ENCODE measurements around the gene SPINK8.
A peak's percentile ranks its signal among the peaks of the same experiment; 100 is the strongest.

Gene SPINK8

GRCh38 chr3:48320996-48321395, 12.5 kb downstream of the SPINK8 start:
- no peak for DNase-seq

- no peak for DNase-seq
Measured at GRCh38 chr3:48318713-48319468, 14.6 kb downstream of the SPINK8 start.

DNA sequence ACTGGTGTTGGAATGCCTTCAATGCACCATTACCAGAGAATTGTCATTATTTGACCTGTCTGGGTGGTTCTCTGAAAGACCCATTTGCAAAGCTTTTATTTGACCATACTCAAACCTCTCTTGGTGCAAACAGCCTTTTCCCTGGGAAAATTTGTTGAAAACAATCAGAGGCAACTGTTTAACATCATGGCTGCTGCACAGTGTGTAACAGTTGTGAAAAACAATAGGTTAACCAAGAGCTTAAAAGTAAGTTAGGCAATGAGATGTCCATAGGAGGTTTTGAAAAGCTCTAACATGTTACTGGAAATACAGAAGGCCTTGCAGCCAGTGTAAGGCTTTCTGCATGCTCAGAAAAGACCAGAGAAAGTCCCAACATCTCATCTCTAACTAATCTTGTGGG, 18.9 kb downstream of the SPINK8 start:
- no peak for DNase-seq

- DNase-seq, result no peak
Measured at GRCh38 chr3:48306860-48307530, 26.5 kb downstream of the SPINK8 start.

DNA sequence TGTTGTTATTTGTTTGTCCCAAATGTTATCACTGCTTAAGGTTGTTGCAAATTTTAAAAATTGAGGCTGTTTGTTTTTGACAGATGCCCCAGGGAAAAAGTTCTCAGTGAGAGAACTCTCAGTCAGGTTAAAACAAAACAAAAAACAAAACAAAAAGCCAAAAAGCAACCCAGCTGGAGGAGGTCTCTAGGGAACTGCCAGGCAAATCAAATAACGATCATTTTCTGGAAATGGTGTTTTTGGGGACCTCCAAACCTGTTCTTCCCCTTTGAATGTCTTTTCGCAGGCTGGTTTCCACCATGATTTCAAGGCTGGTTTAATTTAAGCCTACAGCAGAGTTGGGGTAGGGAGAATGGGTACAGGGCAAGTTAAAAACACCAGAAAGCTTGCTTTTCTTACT, 27.2 kb downstream of the SPINK8 start:
- no peak for DNase-seq

DNA sequence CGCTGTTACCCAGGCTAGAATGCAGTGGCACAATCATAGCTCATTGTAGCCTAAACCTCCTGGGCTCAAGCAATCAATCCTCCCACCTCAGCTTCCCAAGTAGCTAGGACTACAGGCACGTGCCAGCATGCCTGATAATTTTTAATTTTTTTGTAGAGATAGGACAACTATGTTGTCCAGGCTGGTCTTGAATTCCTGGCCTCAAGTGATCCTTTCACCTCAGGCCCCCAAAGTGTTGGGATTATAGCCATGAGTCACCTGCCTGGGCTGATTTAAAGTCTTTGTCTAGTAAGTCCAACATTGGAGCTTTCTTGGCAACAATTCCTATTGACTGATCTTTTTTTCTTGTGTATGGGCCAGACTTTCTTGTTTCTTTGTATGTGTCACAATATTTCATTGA, 28.1 kb downstream of the SPINK8 start:
- no peak for DNase-seq

- DNase-seq, result no peak
Measured at GRCh38 chr3:48303021-48303420, 30.4 kb downstream of the SPINK8 start.

- DNase-seq, result peak; percentile 3
Measured at GRCh38 chr3:48301800-48302166, 31.7 kb downstream of the SPINK8 start.

DNA sequence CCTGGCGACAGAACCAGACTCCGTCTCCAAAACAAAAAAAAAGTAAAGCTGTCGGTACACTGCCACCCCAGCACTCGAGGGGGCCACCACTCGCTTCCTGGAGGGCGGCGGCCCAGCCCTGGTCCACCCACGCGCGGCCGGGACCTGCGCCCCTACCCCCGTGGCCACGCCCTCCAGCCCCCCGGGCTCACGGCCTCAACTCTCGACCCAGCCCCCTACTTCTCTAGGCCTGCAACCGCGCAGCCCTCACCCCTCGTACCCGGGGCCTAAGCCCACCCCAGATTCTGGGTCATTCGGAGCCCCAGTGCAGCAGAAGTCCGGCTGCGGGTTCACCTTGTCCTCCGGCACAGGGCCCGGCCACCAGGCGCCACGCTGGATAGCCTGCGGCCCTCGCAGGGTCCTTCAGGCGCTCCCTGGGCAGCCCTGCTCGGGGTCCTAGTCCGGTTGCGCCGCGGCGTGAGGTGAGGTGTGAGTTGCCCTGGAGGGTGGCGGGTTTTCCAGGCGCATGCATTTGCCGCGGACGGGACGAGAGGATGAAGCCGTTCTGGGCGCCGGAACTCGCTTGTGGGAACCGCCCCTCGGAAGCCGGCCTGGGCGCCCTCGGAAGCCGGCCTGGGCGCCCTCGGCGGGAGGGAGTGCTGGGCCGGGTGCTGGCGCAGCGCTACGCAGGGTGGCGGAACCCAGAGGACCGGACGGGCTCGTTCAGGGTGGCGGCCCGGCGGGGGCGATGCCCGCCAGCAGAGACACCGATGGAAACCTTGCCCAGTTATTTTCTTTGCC, 32.3 kb downstream of the SPINK8 start, which contains the start of gene NME6:
Gene NME6, minus strand, starts transcription at position 348 of the 780 bp plus-strand sequence.
- peak; percentile 74 for DNase-seq

- no peak for DNase-seq
Measured at GRCh38 chr3:48299746-48300712, 33.4 kb downstream of the SPINK8 start.

DNA sequence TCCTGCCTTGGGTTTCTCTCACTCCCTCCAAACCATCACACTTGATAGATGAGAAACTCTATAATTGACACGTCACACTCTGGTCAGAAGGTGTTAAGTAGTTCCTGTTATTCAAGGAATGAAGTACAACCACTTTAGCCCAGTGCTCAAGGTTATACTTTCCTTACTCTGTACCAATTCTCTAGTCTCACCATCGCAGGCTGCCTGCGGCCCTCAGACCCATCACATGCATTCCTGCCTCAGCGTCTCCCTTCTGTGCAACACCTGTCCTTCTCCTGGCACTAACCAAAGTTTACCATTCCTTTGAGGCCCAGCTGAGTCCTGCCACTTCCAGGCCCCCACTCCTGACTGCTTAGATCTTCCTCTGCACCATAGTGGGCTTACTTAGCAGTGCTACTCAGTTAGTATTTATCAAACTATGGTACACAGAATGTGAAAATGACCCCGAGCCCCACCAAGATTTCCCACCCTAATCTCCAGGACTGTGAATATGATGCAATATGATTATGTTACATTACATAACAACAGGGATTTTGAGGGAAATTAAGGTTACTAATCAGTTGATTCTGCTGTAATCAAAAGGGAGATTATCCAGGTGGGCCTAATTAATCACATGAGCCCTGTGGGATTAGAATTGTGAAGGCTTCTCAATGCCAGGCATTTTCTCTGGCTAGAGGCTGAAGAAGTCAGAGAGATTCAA, 36.2 kb downstream of the SPINK8 start:
- no peak for DNase-seq

- no peak for DNase-seq
Measured at GRCh38 chr3:48296699-48297098, 36.8 kb downstream of the SPINK8 start.

DNA sequence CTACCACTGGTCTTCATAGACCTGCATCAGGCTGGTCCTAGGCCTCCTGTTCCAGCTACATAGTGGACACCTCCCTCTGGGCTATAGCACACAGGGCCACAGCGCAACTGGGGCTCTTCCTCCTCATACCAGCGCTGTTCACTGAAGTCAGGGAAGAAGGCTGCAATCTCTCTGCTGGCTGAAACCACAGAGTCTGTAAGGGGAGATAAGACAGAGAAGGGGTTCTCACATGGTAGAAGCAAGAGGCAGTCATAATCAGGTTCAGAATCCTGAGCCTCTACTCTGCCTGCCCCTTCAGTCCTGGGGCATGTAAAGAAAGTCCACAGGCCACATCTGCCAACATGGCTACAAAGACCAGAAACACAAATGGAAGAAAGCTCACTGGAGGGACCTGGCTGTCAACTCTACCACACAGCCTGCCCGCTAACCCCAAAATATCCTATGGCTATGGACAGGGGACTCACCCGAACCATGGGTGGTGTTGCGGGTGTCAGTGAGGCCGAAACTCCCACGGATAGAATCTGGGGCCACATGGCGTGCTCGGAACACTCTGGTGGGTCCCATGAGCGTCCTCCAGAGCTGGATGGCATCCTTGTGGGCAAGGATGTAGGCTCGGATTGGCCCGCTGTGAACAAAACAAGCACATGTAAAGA, 38.7 kb downstream of the SPINK8 start:
- DNase-seq, result no peak

DNA sequence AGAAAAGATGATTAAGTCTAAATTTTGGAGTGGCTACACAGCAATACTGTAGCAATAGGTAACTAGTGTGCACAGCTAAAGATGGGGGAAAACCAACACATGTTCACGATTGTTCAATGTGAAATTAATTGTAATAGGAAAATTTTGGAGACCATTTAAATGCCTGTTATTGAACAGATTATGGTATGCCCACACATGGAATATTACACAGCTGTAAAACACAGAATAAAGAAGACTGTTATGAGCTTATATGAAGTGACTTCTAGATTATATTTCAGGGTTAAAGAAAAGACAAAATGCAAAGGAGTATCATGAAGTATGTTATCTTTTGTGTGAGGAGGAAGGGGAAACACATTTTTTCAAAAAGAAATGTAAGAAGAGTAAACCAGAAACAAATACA, 43.8 kb downstream of the SPINK8 start:
- no peak for DNase-seq

- DNase-seq, result no peak
Measured at GRCh38 chr3:48287034-48287433, 46.4 kb downstream of the SPINK8 start.

DNA sequence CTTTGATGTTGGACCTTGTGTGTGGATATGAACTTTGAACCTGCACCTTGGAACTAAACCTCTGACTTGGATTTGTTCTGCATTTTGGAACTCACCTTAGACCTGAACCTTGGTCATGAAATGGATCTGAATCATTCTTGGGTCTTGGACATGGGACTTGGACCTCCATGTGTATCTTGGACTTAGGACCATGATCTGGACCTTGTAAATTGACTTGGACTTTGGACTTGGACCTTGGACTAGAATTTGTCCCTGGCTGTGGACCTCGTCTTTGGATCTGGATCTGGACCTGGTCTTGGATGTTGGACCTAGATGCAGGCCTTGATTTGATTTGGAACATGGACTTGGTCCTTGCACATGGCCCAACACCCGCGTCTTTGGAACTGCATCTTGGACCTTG, 47.2 kb downstream of the SPINK8 start:
- no peak for DNase-seq

DNA sequence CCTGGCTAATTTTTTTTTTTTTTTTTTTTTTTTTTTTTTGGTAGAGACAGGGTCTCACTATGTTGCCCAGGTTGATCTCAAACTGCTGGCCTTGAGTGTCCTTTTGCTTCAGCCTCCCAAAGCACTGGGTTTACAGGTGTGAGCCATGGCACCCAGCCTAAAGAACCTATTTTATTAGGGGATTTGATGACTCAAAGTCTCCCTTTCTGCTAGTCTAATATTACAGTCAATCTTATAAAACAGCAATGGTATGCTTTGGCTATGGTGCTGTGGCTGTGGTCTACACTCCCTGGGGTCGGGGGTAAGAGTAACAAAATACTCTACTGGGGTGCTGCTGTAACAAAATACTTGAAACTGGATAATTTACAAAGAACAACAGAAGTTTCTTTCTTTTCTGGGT, 47.8 kb downstream of the SPINK8 start:
- no peak for DNase-seq

DNA sequence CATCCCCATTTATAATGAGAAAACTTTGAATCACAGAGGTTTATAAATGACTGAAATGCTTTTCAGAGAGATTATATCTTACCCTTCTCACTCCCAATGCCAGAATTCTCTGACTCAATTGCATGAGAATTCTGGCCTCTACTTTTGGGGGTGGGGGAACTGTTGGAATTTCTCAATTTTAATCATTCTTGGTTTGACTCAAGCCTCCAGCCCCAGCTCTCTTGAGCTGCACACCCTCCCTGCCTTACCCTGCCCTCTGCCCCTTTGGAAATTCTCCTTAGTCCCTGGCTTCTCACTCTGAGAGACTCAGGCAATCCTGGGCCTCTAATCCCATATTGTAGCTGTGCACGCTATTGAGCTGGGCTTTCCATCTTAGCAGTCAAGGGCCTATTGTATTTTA, 48.3 kb downstream of the SPINK8 start:
- DNase-seq, result no peak

DNA sequence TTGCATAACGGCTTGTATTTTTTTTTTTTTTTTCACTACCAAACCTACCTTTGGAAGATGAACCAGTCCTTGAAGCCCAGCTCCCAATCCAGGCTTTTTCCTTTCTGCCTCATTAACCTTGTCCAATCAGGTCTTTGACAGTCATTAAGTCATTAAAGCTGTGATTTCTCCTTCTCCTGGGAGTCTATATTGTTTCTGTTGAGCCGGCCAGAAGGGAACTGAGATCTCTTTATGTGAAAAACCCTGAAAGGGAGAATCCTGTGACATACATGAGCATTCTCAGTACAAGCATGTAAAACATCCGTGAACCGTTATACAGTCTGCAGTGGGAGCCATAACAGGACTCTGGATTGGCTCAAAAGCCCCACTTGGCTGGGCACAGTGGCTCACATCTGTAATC, 52.6 kb downstream of the SPINK8 start:
- no peak for DNase-seq

DNA sequence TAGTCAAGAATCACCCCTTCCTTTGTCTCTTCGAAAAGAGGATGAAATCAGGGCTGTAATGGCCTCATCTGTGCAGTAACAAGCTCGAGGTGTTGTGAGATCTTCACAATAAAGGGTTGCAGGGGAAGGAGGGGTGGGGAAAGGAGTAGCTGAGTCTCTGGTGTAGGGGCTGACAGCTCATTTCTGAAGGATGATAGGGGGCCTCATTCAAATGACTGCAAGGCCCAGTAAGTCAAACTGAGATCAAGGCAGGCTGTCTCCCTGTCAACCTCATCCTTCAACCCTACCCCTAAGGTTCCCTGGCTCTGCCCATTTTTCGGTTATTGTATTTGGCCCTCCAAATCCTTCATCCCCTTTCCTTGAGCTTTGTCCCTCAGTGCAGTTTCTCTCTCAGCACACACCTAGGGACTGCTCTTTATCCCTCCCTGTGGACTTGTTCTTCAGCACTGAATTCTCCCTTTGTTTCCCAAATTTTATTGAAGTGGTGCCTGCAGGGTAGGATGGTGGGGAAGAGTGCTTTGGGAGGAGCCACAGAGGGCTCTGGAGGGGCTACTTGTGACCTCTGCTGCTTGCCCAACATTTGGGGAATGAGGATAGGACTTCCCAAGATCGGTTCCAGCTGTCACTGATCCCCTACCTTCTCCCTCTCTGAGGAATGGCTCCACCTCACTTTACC, 54.4 kb downstream of the SPINK8 start:
- DNase-seq, result no peak

Measured in NCI-H1092 treated with DMSO at 0.1 percent for 48 hours (cell line).